Mesendoderm (in vitro differentiated cells): ENCODE data around the gene ADORA2B.
"Not testable (repeated sequence)": the region's sequence is repeated elsewhere in the genome, so short reads cannot be mapped to it uniquely, and the experiment has no call there.

Source experiments
- DNase-seq: peaks from one replicate; pipeline ENCODE4 v3.0.0; 2013
- H2AK5ac ChIP-seq: 2 replicates; pipeline ENCODE4 v1.6.1; 2013; ENCODE audit warnings: low read length, inconsistent platforms
- H2BK120ac ChIP-seq: 2 replicates; pipeline ENCODE4 v1.6.1; 2013; ENCODE audit warnings: low read depth, mild to moderate bottlenecking, low read length, moderate library complexity, mixed read lengths
- H2BK15ac ChIP-seq: replicated peaks from 2 replicates; pipeline ENCODE4 v1.6.1; 2013; ENCODE audit warnings: low read depth, mild to moderate bottlenecking, moderate library complexity
- H2BK5ac ChIP-seq: 2 replicates; pipeline ENCODE4 v1.6.1; 2013; ENCODE audit warnings: low read length, inconsistent platforms
- H3K18ac ChIP-seq: 2 replicates; pipeline ENCODE4 v1.6.1; 2013; ENCODE audit warnings: mild to moderate bottlenecking, low read length, mixed read lengths
- H3K23ac ChIP-seq: one replicate; pipeline ENCODE4 v1.6.1; 2013; ENCODE audit warnings: low read length
- H3K27ac ChIP-seq: 2 replicates; pipeline ENCODE4 v1.5.1; 2013; ENCODE audit warnings: low read depth, mild to moderate bottlenecking, inconsistent platforms, low read length, moderate library complexity
- H3K27me3 ChIP-seq: 2 replicates; pipeline ENCODE4 v1.6.1; 2013; ENCODE audit warnings: low read length, control low read depth, mild to moderate bottlenecking, inconsistent platforms; ENCODE audit not compliant: insufficient read depth, poor library complexity
- H3K36me3 ChIP-seq: 2 replicates; pipeline ENCODE4 v1.6.1; 2013; ENCODE audit warnings: low read length, inconsistent platforms; ENCODE audit not compliant: control insufficient read depth, insufficient read depth
- H3K4ac ChIP-seq: one replicate; pipeline ENCODE4 v1.6.1; 2013; ENCODE audit warnings: low read depth, mild to moderate bottlenecking, low read length, moderate library complexity
- H3K4me1 ChIP-seq: 2 replicates; pipeline ENCODE4 v1.6.1; 2013; ENCODE audit warnings: low read depth, low read length, inconsistent platforms; ENCODE audit not compliant: control insufficient read depth
- H3K4me2 ChIP-seq: 2 replicates; pipeline ENCODE4 v1.6.1; 2013; ENCODE audit warnings: low read length
- H3K4me3 ChIP-seq: 2 replicates; pipeline ENCODE4 v1.5.1; 2013; ENCODE audit warnings: mild to moderate bottlenecking, low read length
- H3K56ac ChIP-seq: one replicate; pipeline ENCODE4 v1.6.1; 2013; ENCODE audit warnings: low read length
- H3K79me1 ChIP-seq: 2 replicates; pipeline ENCODE4 v1.6.1; 2013; ENCODE audit warnings: low read length, inconsistent platforms
- H3K79me2 ChIP-seq: 2 replicates; pipeline ENCODE4 v1.6.1; 2013; ENCODE audit warnings: mild to moderate bottlenecking, low read length; ENCODE audit not compliant: control insufficient read depth, insufficient read depth
- H3K9ac ChIP-seq: 2 replicates; pipeline ENCODE4 v1.6.1; 2013; ENCODE audit warnings: low read length, inconsistent platforms
- H4K5ac ChIP-seq: one replicate; pipeline ENCODE4 v1.6.1; 2013; ENCODE audit warnings: low read length
- H4K8ac ChIP-seq: one replicate; pipeline ENCODE4 v1.6.1; 2013; ENCODE audit warnings: low read depth, mild to moderate bottlenecking, control low read depth, low read length, moderate library complexity
- WGBS: extraction: QIAGEN DNeasy Blood & Tissue Kit; methylation state at CpG from one replicate; pipeline ENCODE4 v1.1.7; 2013; ENCODE audit warnings: low lambda C conversion rate, missing lambda C conversion rate; ENCODE audit not compliant: insufficient coverage; ENCODE audit errors: extremely low coverage; 5-methylcytosine and 5-hydroxymethylcytosine counted together

The ADORA2B gene

DNA sequence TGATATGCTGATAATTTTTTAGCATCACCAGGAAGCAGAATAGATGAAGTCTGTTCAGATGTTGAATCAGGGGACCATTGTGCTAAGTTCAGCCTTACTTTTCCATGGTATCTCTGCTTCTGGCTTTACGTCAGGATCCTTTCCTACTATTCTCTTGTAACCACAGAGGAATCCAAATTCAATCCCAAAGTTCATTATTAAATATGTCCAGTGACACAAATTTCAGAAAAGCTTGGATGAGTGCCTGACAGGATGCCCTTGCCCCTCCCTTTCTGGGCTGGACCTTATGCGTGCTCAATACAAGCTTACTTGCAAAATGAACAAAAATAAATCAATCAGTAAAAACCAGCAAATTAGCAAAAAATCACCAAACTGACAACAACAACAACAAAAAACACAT lies 37.6 kb upstream of the ADORA2B start:
- H3K27ac ChIP-seq = no peak overlapping the region
- H2AK5ac ChIP-seq = no peak overlapping the region
- no CpG with 5 or more reads among the region's 2 CpGs for WGBS
- no peak overlapping the region for H3K4ac ChIP-seq
- no peaks in the 10 kb centered on the region for H3K36me3 ChIP-seq
- no peak overlapping the region for H4K5ac ChIP-seq
- no peak overlapping the region for H4K8ac ChIP-seq
- H2BK120ac ChIP-seq = no peak overlapping the region
- H3K27me3 ChIP-seq = no peaks in the 10 kb centered on the region
- no peak overlapping the region for H3K18ac ChIP-seq
- H3K9ac ChIP-seq = no peak overlapping the region
- no peak overlapping the region for H3K4me3 ChIP-seq
- no peaks in the 10 kb centered on the region for H3K4me1 ChIP-seq
- H3K23ac ChIP-seq = no peak overlapping the region
- H3K56ac ChIP-seq = no peak overlapping the region
- H2BK5ac ChIP-seq = no peak overlapping the region
- no peaks in the 10 kb centered on the region for H3K79me2 ChIP-seq
- H3K79me1 ChIP-seq = no peaks in the 10 kb centered on the region
- DNase-seq = no peak
- no peak overlapping the region for H3K4me2 ChIP-seq
- no peak overlapping the region for H2BK15ac ChIP-seq

DNA sequence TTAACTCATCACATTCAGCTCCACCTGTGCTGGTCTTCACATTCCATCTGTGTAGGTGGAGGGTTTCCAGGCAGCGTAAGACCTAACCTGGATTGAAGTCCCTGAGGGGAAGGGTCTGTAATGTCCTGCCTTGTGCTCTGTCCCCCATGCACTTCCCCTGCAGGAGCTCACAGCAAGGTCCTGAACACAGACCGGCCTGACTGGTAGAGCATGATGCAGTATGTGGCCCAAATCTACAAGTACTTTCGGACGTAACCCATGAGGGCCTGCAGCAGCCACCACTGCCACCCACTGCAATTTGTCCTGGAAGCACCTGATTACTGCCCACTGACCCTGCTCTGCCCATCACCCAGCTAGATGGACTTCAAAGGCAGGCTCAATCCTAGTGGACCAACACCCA lies 36.6 kb upstream of the ADORA2B start:
- Histone ChIP-seq H3K79me1 (no peaks in the 10 kb centered on the region), H4K8ac (no peak overlapping the region), H2BK5ac (no peak overlapping the region), H3K4ac (no peak overlapping the region), H3K4me2 (no peak overlapping the region), H3K4me1 (no peaks in the 10 kb centered on the region), H3K4me3 (no peak overlapping the region), H2AK5ac (no peak overlapping the region), H2BK120ac (no peak overlapping the region), H3K23ac (no peak overlapping the region), H3K36me3 (no peaks in the 10 kb centered on the region), H3K79me2 (no peaks in the 10 kb centered on the region), H3K27ac (no peak overlapping the region), H2BK15ac (no peak overlapping the region), H3K56ac (no peak overlapping the region), H4K5ac (no peak overlapping the region), H3K9ac (no peak overlapping the region), H3K18ac (no peak overlapping the region), H3K27me3 (no peaks in the 10 kb centered on the region)
- no CpG with 5 or more reads among the region's 4 CpGs for WGBS
- DNase-seq = no peak

DNA sequence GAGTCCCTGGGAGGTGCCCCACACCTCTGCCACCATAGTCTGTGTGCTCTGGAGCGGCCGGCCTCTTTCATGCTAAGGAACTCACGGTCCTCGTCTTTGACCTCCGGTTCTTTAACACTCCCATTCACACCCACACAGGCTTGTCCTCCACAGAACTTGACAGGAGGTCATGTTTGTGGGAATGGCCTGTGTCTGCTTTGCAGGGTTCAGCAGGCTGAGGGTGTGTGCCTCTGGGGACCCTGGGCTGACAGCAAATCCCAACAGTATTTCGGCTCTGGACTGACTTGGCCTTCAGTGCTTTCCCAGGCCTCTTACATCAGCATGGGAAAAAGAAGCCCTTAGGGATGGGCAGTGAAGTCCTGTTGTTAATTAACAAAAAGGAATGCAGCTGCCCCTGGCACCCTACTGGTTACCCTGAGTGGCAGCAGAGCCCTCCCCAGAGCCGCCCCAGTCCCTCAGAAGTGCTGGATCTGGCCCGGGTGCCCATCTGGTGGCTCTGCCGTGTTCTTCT lies 35.4 kb upstream of the ADORA2B start:
- no peak overlapping the region for H3K9ac ChIP-seq
- no peak overlapping the region for H3K4ac ChIP-seq
- peak; percentile 31 for DNase-seq
- H3K56ac ChIP-seq = no peak overlapping the region
- no peak overlapping the region for H2AK5ac ChIP-seq
- H3K79me1 ChIP-seq = no peaks in the 10 kb centered on the region
- WGBS = no CpG with 5 or more reads among the region's 9 CpGs
- H3K79me2 ChIP-seq = no peaks in the 10 kb centered on the region
- no peak overlapping the region for H2BK120ac ChIP-seq
- no peak overlapping the region for H3K27ac ChIP-seq
- no peak overlapping the region for H3K4me3 ChIP-seq
- H3K23ac ChIP-seq = no peak overlapping the region
- no peak overlapping the region for H4K5ac ChIP-seq
- no peaks in the 10 kb centered on the region for H3K27me3 ChIP-seq
- H2BK5ac ChIP-seq = no peak overlapping the region
- no peak overlapping the region for H2BK15ac ChIP-seq
- H3K4me2 ChIP-seq = no peak overlapping the region
- no peak overlapping the region for H4K8ac ChIP-seq
- no peak overlapping the region for H3K18ac ChIP-seq
- H3K4me1 ChIP-seq = no peaks in the 10 kb centered on the region
- no peaks in the 10 kb centered on the region for H3K36me3 ChIP-seq

DNA sequence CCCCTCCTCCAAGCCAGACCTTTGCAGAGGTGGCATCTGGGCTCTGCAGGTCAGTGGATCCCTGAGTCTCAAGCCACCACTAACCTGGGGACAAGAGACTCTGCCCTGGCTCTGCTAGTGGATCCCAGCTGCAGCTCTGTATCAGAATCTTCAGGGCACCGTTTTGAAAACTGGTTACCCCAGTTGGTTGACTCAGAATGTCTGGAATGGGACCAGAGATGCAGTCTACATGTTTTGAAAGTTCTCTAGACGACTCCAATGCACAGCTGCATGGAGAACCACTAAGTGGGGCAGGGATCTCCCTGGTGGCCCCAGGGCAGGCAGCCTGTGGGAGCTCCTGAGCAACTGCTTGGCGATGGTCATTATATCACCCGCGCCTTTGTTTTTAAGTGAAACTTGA lies 34.1 kb upstream of the ADORA2B start:
- no peak for DNase-seq
- Histone ChIP-seq H2BK5ac (no peak overlapping the region), H3K4me1 (no peaks in the 10 kb centered on the region), H3K18ac (no peak overlapping the region), H3K4ac (no peak overlapping the region), H3K27ac (no peak overlapping the region), H3K4me2 (no peak overlapping the region), H3K23ac (no peak overlapping the region), H3K36me3 (no peaks in the 10 kb centered on the region), H3K56ac (no peak overlapping the region), H3K79me1 (no peaks in the 10 kb centered on the region), H2BK120ac (no peak overlapping the region), H3K9ac (no peak overlapping the region), H2AK5ac (no peak overlapping the region), H3K4me3 (no peak overlapping the region), H4K5ac (no peak overlapping the region), H3K27me3 (no peaks in the 10 kb centered on the region), H3K79me2 (no peaks in the 10 kb centered on the region), H2BK15ac (no peak overlapping the region), H4K8ac (no peak overlapping the region)
- WGBS = no CpG with 5 or more reads among the region's 5 CpGs

DNA sequence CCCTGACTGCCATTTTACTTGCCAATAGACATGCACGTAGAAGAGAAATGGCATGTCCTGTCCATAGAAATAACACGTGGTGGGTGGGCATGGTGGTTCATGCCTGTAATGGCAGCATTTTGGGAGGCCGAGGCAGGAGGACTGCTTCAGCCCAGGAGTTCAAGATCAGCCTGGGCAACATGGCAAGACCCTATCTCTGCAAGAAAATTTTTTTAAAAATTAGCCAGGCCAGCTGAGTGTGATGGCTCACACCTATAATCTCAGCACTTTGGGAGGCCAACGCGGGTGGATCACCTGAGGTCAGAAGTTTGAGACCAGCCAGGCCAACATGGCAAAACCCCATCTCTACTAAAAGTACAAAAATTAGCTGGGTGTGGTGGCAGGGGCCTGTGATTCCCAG lies 33.2 kb upstream of the ADORA2B start:
- not testable (repeated sequence) for H2BK15ac ChIP-seq, H3K18ac ChIP-seq, H3K4ac ChIP-seq, DNase-seq, H4K5ac ChIP-seq, H2AK5ac ChIP-seq, H3K27me3 ChIP-seq, H2BK5ac ChIP-seq, H3K79me2 ChIP-seq, H2BK120ac ChIP-seq, H3K56ac ChIP-seq, H3K4me1 ChIP-seq, H3K23ac ChIP-seq, H3K4me3 ChIP-seq, H3K27ac ChIP-seq, H4K8ac ChIP-seq, H3K4me2 ChIP-seq, H3K79me1 ChIP-seq, H3K36me3 ChIP-seq, H3K9ac ChIP-seq
- WGBS = no CpG with 5 or more reads among the region's 5 CpGs

DNA sequence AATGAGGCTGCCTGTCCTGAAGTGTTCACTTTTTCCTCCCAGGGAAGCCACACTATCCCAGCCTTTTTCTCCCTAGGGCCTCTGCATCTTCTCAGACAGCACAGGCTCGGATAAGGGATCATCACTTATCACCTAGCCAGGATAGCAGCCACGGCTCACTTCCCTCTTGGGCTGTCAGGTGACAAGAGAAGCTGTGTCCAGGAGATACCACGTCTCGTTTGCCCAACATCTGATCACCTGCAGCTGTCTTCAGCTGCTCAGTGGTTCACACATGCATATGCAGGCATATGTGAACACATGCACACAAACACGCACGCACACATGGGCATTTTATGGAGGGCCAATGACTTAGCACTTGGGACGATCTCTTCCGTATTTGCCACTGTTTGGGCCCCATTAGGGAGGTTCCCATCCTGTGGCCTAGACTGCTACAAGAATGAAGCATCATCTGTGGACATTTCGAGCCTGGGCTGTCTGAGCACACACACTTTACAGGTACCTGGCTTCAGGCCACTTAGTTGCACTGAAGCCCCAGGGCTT lies 32.4 kb upstream of the ADORA2B start:
- no peak overlapping the region for H2BK15ac ChIP-seq
- H2AK5ac ChIP-seq = no peak overlapping the region
- no peak overlapping the region for H3K56ac ChIP-seq
- no peak overlapping the region for H3K18ac ChIP-seq
- no peak overlapping the region for H2BK5ac ChIP-seq
- H3K4me1 ChIP-seq = no peaks in the 10 kb centered on the region
- no peak overlapping the region for H3K23ac ChIP-seq
- H3K4me3 ChIP-seq = no peak overlapping the region
- no peak overlapping the region for H4K5ac ChIP-seq
- H2BK120ac ChIP-seq = no peak overlapping the region
- no peaks in the 10 kb centered on the region for H3K79me1 ChIP-seq
- no peak overlapping the region for H3K4ac ChIP-seq
- H3K4me2 ChIP-seq = no peak overlapping the region
- H4K8ac ChIP-seq = no peak overlapping the region
- WGBS = no CpG with 5 or more reads among the region's 9 CpGs
- H3K9ac ChIP-seq = no peak overlapping the region
- DNase-seq = no peak
- no peaks in the 10 kb centered on the region for H3K79me2 ChIP-seq
- H3K27me3 ChIP-seq = no peaks in the 10 kb centered on the region
- H3K27ac ChIP-seq = no peak overlapping the region
- no peaks in the 10 kb centered on the region for H3K36me3 ChIP-seq
